NCI-H82 treated with DMSO at 0.1 percent for 48 hours (cell line): ENCODE data around the gene IL18.
"Not testable (repeated sequence)": the region's sequence is repeated elsewhere in the genome, so short reads cannot be mapped to it uniquely, and the experiment has no call there.

ENCODE experiments used
- DNase-seq: peaks from one replicate; lab custom pipeline; 2025; ENCODE audit not compliant: unreplicated experiment; lab: John Stamatoyannopoulos, UW

Gene IL18

DNA sequence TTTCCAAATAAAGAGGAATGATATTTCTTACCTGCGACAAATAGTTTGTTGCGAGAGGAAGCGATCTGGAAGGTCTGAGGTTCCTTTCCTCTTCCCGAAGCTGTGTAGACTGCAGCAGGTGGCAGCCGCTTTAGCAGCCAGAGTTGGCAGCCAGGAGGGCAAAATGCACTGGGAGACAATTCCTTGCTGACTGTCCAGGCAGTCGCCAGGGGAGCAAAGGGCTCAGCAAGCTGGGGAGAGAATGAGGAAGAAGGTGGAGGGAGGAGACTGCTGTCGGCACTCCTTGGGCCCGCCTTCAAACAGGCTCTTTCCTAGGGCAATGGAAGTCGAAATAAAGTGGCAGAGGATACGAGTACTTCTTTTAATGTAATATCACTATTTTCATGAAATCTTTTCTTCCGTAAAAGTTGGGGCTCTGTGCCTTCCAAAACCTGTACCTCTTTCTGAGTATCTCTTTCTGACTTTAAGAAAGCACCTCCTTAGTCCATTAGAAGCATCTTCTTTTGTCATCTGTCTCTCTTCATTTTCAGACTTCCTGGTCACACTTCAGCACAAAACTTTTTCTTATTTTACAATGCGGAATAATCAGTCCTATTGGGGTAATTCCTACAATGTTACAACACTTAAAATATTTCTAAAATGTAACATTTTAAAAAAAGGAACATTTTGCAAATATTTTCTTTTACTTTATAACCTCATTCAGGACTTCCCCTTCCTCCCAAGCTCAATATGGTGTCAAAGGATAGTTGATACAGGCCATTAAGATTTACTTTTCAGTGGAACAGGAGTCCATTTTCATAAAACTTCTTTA lies at the start of gene IL18:
Gene IL18, minus strand, starts transcription at position 220 of the 811 bp plus-strand sequence. CDS start 9,041 bp downstream, outside the sequence.
- DNase-seq: no peak

DNA sequence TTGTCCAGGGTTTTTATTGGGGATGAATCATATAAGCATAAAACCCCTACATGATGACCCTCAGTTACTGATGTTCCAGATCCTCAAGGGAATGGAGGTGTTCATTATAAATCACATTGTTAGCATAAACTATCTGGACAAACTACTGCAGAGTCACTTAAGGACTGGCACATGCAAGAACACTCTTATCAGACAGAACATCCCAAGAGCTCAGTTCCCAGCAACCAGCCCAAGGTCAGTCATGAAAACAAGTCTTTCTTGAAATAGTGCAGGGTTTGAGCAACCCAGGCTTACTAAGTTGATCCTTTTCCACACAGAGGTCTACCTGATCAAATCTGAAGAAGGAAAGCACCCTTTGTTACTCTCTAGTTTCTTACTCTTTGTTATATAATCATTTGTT lies 48.8 kb upstream of the IL18 start:
- DNase-seq: no peak

DNA sequence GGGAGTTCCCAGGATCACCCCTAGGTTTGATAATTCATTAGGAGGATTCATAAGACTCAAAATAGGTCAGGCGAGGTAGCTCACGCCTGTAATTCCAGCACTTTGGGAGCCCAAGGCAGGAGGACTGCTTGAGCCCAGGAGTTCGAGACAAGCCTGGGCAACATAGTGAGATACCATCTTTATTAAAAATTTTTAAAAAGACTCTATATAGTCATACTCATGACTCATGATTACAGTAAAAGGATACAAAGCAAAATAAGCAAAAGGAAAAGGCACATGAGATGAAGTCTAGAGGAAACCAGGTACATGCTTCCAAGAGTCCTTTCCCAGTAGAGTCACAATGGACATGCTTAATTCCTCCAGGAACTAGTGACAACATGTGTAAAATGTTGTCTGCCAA lies 48.4 kb upstream of the IL18 start:
- no peak for DNase-seq

DNA sequence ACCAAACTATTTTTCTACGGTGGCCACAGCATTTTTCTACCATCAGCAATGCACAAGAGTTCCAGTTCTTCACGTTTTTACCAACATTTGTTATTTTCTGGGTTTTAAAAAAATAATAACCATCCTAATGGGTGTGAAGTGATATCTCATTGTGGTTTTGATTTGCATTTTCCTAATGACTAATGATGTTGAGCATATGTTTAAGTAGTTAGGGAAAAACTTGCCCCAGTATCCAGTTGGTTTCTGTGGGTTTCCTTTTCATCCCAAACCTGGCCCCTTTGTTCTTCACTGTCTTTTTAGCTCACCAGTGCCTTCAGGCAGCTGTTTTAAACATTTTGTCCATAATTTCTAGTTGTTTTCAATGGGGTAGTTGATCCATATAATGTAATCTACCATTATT lies 47.6 kb upstream of the IL18 start:
- DNase-seq: no peak

DNA sequence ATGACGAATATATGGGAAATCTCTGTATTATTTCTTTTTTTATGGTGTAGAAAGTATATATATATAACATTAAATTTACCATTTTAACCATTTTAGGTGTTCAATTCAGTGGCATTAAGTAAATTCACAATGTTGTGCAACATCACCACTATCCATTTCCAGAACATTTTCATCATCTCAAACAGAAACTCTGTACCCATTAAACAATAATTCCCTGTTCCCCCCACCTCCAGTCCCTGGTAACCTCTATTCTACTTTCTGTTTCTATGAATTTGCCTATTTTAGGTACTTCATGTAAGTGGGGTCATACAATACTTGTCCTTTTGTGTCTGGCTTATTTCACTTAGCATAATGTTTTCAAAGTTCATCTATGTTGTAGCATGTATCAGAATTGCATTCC lies 47.0 kb upstream of the IL18 start:
- no peak for DNase-seq

DNA sequence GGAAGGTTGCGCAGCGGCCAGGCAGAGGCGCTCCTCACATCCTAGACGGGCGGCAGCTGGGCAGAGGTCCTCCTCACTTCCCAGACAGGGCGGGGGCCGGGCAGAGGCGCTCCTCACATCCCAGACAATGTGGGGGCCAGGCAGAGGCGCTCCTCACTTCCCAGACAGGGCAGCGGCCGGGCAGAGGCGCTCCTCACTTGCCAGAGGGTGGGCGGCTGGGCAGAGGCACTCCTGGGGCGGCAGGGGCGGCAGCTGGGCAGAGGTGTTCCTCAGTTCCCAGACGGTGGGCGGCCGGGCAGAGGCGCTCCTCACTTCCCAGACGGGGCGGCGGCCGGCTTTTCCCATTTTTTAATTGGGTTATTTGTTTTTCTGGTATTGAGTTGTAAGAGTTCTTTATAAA lies 42.2 kb upstream of the IL18 start:
- no peak for DNase-seq

DNA sequence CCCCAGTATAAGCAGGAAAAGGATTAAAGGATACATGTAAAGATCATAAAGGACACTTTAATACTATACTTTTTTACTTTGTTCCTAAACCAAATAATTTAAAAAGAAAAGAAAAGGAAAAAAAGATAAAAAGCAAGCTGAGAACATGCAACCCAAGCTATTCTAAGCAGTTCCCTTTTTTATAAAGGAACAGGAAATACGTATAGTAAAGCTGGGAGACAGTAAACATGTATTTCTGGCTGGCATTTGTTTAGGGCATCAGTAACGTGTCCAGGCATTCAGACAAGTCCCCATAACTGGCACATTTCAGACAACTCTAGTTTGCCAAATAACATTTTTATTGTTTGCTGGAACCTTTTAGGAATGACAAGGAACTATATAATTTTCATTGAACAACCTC lies 36.4 kb upstream of the IL18 start:
- DNase-seq: no peak

DNA sequence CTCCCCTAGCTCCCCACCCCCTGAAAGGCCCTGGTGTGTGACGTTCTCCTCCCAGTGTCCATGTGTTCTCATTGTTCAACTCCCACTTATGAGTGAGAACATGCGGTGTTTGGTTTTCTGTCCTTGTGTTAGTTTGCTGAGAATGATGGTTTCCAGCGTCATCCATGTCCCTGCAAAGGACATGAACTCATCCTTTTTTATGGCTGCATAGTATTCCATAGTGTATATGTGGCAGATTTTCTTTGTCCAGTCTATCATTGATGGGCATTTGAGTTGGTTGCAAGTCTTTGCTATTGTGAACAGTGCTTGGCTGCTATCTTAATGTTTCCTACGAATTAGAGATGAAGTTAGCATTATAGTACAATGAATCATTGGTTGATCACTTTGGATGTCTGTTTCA lies 35.2 kb upstream of the IL18 start:
- not testable (repeated sequence) for DNase-seq

DNA sequence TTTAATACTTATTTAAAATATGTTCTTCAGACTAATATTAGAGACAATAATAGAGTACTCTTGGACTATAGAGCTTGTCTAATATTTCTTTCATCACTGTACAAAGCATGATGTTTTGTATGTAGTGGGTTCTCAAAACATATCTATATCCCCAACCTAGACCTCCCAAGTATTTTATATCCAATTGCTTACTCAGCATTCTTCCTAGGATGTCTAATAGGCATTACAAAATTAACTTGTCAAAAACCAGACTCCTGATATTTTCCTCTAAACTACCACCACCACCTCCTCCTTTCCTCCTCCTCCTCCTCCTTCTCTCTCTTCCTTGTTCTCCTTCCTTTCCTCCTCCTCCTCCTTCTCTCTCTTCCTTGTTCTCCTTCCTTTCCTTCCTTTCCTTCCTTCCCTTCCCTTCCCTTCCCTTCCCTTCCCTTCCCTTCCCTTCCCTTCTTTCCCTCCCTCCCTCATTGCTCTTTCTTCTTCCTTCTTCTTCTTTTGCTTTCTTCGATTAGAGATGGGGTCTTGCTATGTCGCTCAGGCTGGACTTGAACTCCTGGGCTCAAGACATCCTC lies 32.7 kb upstream of the IL18 start:
- DNase-seq: no peak

DNA sequence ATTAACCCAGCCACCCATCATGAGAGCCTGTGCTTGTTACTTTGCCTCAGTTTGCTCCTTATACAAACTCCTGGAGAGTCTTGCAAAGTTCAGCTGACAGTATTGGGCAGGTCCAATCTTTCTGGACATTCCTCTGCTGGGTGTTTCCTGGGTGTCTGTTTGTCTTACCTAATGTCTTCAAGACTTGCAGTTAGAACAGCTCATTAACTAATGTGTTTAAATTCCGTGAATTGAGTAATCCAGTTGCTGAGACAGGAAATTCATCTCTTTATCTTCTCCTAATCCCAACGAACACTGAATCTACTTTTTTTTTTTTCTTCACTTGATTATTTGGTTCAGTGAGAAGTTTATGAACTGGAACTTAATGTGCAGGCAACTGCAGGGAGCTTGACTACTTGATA lies 32.1 kb upstream of the IL18 start:
- no peak for DNase-seq

DNA sequence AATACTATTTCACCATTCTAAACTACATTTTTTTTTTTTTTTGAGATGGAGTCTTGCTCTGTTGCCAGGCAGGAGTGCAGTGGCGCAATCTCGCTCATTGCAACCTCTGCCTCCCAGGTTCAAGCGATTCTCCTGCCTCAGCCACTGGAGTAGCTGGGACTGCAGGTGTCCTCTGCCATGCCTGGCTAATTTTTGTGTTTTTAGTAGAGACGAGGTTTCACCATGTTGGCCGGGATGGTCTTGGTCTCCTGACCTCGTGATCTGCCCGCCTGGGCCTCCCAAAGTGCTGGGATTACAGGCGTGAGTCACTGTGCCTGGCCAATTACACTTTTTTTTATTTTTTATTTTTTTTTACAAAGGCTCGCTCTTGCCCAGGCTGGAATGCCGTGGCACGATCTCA lies 31.2 kb upstream of the IL18 start:
- not testable (repeated sequence) for DNase-seq

DNA sequence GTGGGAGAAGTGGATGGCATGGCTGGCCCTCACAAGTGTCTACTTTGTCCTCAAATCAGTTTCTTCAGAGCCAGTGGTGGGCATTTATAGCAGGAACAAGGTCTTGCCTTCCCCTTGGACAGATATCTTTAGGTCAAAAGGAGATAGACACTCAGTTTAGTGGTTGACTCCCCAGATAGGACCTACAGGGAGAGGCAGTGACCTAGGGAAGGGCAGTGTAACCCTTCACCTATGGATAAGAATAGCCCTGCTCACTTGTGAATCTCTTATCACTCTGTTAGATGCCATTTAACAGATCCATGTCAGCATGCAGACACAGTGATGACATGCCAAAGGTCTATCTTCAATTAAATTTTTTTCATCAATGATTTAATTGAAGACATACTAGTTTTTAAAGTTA lies 22.4 kb upstream of the IL18 start:
- DNase-seq: no peak

DNA sequence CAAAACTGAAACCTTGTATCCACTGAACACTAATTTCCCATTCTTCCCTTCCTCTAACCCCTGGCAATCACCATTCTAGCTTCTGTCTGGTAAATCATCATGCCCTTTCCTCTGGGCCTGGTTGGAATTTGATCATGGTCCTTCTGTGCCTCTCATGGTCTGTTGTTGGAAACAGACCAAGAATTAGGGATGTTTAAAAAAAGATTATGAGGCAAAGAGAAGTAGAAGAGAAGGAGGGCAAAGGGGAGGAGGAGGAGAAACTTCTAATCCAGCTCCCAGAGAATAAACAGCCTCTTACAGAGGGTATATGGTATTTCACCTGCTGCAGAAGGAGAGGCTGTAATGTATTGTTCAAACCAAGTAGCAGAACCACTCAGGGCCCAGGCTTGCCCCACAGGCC lies 22.0 kb upstream of the IL18 start:
- DNase-seq: no peak

DNA sequence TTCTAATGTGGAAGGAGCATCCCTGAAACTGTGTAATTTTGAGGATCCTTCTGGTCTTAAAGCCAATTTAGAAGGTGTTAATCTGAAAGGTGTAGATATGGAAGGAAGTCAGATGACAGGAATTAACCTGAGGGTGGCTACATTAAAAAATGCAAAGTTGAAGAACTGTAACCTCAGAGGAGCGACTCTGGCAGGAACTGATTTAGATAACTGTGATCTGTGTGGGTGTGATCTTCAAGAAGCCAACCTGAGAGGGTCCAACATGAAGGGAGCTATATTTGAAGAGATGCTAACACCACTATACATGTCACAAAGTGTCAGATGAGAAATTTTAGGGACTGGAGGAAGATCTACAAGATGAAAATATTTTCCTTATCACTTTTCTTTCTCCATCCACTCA lies 19.0 kb upstream of the IL18 start:
- no peak for DNase-seq

DNA sequence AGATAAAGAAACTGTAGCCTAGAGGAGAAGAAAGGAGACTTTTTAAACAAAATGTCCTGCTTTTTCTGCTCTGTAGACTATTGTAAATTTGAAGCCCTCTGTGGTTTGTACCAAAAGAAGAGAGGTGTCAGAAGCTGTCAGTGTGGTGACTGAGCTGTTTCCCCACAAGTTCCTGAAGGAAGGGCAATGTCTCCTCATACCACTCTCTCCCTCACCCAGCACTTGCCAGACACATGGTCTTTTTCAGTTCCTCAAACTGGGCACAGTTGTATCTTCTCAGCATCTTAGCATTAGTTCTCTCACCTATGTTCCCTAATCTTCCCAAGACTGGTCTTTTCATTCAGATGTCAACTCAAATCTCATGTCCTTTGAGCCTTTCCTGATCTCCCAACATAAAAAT lies 15.7 kb upstream of the IL18 start:
- no peak for DNase-seq

DNA sequence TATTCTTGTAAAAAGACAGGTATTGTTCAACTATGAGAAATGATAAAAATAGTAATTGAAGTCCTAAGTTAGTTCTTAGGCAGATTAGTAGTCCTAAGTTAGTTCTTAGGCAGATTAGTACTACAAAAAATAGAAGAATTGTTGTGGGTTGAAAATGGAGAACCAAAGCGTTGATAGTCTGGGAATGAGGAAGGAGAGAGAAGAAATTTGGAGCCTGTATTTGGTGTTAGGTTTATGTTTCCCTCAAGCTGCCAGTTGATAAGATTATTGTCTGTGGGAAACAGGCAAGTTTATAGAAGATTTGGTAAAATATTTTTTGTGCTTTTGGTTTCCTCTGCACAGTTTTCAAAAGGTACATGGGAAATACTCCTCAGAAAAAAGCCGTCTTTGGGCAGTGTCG lies 15.0 kb upstream of the IL18 start:
- no peak for DNase-seq

DNA sequence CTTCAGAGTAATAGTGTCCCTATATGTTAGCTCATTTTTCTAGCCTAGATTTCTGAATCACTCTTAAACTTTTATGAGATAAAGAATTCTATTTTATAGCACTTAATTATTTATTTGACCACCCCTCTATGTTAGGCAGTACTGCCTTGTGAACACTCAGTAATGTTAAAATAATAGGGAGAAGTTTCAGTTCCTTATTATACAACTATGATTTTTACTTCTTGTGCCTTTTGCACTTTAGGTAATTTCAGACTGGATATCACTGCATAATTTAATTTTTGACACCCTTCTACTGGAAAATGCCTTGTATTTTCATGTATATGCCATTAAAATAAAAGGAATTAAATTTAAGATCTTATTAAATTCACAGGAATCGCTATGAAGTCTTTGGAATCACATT lies 14.5 kb upstream of the IL18 start:
- no peak for DNase-seq

DNA sequence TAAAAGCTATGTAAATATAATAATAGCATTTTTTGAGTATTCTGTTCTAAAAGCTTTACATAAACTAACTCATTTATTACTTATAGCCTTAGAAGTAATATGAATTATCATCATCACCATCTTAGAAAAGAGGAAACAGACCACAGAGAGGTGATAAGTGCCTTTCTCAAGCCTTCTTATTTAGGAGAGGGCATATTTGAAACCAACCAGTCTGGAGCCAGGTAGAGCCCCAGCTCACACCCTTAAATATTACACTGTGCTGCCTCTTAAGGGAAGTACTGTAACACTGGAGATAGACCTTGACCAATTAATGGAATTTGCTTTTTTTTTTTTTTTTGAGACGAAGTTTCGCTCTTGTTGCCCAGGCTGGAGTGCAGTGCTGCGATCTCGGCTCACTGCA lies 13.7 kb upstream of the IL18 start:
- DNase-seq: no peak

DNA sequence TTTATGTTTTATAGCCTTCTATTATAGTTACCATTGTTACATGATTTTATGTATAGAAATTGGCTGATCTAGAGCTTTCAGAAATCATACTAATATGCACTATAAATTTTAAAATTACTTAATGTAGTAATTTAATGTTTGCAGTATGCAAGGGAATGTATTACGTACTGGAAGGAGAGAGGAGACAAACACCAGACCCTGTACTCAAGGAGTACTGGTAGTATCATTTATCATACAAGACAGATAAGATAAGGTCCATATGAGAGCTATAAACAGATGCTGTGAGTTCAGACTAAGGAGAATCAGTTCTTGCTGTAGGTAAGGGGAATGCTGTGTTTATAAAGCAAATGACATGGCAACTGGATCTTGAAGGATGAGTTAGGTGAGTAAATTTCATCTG lies 12.2 kb upstream of the IL18 start:
- no peak for DNase-seq

DNA sequence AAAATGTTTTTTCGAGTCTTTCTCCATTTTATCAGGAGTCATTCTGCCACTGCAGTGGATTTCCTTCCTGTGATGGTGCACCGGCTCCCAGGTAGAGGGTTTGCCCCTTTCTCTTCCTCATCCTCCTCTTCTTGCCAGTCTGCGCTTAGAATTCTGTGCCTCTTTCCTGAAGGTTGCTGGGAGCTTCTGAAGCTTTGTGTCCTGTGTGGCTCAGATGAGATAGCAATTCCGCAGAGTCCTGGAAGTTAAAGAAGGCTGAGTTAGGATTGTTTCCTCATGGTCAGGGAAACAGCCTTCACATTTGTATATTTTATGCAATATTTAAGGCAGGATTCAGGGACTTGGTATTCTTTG lies 11.7 kb upstream of the IL18 start:
- DNase-seq: no peak

DNA sequence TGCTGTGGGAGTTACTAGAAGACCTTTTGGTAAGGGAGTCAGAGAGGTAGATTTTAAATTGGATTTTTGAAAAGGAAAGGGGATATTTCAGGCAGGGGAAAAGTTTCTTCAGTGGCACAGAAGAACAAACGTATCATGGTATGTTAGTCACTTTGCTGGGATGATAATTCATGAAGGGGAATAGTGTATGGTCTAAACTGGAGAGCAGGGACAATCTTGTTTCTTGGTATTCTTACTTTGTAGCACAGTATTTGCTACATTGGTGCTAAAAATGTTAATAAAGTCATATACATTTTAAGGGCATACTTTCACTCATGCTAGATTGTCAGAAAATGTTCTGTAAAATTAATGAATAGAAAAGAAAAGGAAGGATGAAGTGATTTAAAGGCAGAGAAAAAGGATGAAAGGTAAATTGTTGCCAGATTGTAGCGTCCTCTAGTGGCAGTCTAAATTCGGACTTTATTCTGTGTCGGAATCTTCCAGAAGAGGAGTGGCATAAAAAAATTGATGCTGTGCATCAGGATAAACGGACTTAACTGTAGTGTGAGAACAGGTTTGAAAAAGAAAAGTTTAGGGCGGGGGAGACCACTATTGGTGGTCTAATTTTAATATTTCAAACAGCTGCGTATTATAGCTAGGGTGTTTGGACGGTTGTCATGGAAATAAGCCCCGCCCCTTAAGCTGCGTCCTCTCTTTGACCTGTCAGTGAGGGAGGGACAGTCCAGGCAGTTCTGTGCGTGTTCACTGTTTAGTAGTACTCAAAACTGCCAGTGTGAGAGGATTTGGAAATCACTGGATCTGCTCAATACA lies 11.1 kb upstream of the IL18 start, which contains the start of gene BCO2:
Gene BCO2, plus strand, starts transcription at position 724 of the 810 bp plus-strand sequence. CDS start 90 bp downstream, outside the sequence.
- peak; percentile 49 for DNase-seq

DNA sequence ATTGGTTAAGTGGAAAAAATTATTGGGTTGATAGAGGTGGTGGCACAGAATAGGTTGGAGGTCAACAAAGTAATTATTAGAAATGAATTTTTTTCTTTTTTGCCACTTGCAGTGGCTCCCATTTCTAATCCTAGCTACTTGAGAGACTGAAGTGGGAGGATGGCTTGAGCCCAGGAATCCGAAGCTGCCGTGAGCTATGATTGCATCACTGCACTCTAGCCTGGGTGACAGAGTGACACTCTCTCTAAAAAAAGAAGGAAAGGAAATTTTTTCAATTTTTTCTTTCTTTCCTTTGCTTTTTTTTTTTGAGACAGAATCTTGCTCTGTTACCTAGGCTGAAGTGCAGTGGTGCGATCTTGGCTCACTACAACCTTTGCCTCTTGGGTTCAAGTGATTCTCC lies 9.3 kb upstream of the IL18 start:
- DNase-seq: no peak
